Fibroblast of peridontal ligament (primary cell): ENCODE results near the gene PDHA2.
A peak's percentile ranks its signal among the peaks of the same experiment; 100 is the strongest.
"Not testable (repeated sequence)": the region's sequence is repeated elsewhere in the genome, so short reads cannot be mapped to it uniquely, and the experiment has no call there.

Experiments
- DNase-seq: peaks from one replicate; pipeline ENCODE4 v3.0.0-alpha.2; 2010; ENCODE audit errors: extremely low read depth

Gene PDHA2

GRCh38 chr4:95839891-95840290 lies at the start of gene PDHA2:
Gene PDHA2, plus strand, starts transcription at chr4:95840093. Its CDS starts 58 bp downstream, at chr4:95840151.
- no peak for DNase-seq

- DNase-seq: no peak
Measured at GRCh38 chr4:95798003-95798402, 41.9 kb upstream of the PDHA2 start.

GRCh38 chr4:95798727-95799126 lies 41.2 kb upstream of the PDHA2 start:
- DNase-seq: no peak

GRCh38 chr4:95821867-95822266 lies 18.0 kb upstream of the PDHA2 start:
- DNase-seq: no peak

- no peak for DNase-seq
Measured at GRCh38 chr4:95825546-95825945, 14.3 kb upstream of the PDHA2 start.

GRCh38 chr4:95830651-95831050 lies 9.2 kb upstream of the PDHA2 start:
- DNase-seq: no peak

GRCh38 chr4:95831166-95831565 lies 8.7 kb upstream of the PDHA2 start:
- no peak for DNase-seq

GRCh38 chr4:95833711-95834194 lies 6.1 kb upstream of the PDHA2 start:
- DNase-seq: no peak

GRCh38 chr4:95835672-95836071 lies 4.2 kb upstream of the PDHA2 start:
- DNase-seq: no peak

- no peak for DNase-seq
Measured at GRCh38 chr4:95838192-95838591, 1.7 kb upstream of the PDHA2 start.

- no peak for DNase-seq
Measured at GRCh38 chr4:95847908-95848460, 8.1 kb downstream of the PDHA2 start.

GRCh38 chr4:95850161-95850560 lies 10.3 kb downstream of the PDHA2 start:
- DNase-seq: no peak

GRCh38 chr4:95857761-95858160 lies 17.9 kb downstream of the PDHA2 start:
- no peak for DNase-seq

GRCh38 chr4:95867919-95868318 lies 28.0 kb downstream of the PDHA2 start:
- DNase-seq: peak; percentile 1

- DNase-seq: not testable (repeated sequence)
Measured at GRCh38 chr4:95869414-95869813, 29.5 kb downstream of the PDHA2 start.

GRCh38 chr4:95869961-95870500 lies 30.1 kb downstream of the PDHA2 start:
- DNase-seq: no peak

GRCh38 chr4:95877636-95878035 lies 37.7 kb downstream of the PDHA2 start:
- no peak for DNase-seq

GRCh38 chr4:95887551-95887950 lies 47.7 kb downstream of the PDHA2 start:
- no peak for DNase-seq

- DNase-seq: no peak
Measured at GRCh38 chr4:95889662-95890061, 49.8 kb downstream of the PDHA2 start.
